ENCODE measurements around the gene NAALADL2. TPM values are rescaled to one million over a fixed set of nuclear protein-coding genes. Genes with fewer than 3 reads are reported as not detected.

The NAALADL2 gene
- polyA plus RNA-seq, 1 experiment: 6.3 TPM

DNA sequence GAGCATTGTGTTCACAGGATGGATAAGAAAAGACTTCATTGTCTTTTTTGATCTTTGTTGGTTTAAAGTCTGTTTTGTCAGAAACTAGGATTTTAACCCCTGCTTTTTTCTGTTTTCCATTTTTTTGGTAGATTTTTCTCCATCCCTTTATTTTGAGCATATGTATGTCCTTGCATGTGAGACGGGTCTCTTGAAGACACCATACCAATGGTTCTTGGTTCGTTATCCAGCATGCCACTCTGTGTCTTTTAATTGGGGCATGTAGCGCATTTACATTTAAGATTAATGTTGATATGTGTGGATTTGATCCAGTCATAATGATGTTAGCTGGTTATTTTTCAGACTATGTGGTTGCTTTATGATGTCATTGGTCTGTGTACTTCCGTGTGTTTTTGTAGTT, 687.0 kb downstream of the NAALADL2 start:
- H3K9me3 ChIP-seq (ENCODE audit: control insufficient read depth, insufficient read depth, low read length): no peaks in the 10 kb centered on the region
- DNase-seq (ENCODE audit: low read depth, low spot score): no peak
- H3K27me3 ChIP-seq (ENCODE audit: control insufficient read depth, insufficient read depth, low read length): no peaks in the 10 kb centered on the region
- H3K4me3 ChIP-seq (ENCODE audit: low read depth, low read length): no peak overlapping the region
- POLR2A ChIA-PET: no interaction called here
- CTCF ChIA-PET: no interaction called here
- no peak for TF ChIP-seq CTCF (IDR thresholded peaks at IDR 0.05; ENCODE audit: low read depth, low read length)
- H3K27ac ChIP-seq (ENCODE audit: low read depth, low read length): no peak overlapping the region

GRCh38 chr3:175552929-175553328, 693.8 kb downstream of the NAALADL2 start:
- H3K9me3 ChIP-seq (ENCODE audit: control insufficient read depth, insufficient read depth, low read length): no peaks in the 10 kb centered on the region; the same call in 1 of the 2 replicates
- no peaks in the 10 kb centered on the region for H3K27me3 ChIP-seq (ENCODE audit: control insufficient read depth, insufficient read depth, low read length)
- ChIA-PET POLR2A (no interaction called here), CTCF (no interaction called here)
- no peak for TF ChIP-seq CTCF (IDR thresholded peaks at IDR 0.05; ENCODE audit: low read depth, low read length)
- DNase-seq (ENCODE audit: low read depth, low spot score): no peak
- no peak overlapping the region for H3K27ac ChIP-seq (ENCODE audit: low read depth, low read length)
- no peak overlapping the region for H3K4me3 ChIP-seq (ENCODE audit: low read depth, low read length)

DNA sequence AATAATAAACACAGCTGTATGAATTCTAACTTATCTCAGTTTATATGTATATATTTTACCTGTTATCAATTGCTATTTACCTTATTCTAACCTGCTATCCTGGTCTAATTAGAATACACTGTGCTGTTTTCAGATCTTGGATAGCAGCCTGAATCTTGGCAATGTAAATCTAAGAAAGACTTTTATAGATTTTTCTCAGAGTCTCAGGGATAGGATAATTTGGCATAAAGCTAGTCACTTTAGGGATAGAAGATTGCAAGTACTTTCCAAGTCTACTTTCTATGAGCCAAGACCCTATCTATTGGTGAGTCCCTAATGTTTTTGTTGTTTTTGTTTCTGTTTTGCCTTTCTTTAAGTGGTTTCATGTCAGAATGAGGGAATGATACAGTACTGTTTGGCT, 695.7 kb downstream of the NAALADL2 start:
- DNase-seq (ENCODE audit: low read depth, low spot score): no peak
- Histone ChIP-seq H3K27me3 (ENCODE audit: control insufficient read depth, insufficient read depth, low read length) (no peaks in the 10 kb centered on the region), H3K4me3 (ENCODE audit: low read depth, low read length) (no peak overlapping the region), H3K27ac (ENCODE audit: low read depth, low read length) (no peak overlapping the region), H3K9me3 (ENCODE audit: control insufficient read depth, insufficient read depth, low read length) (no peaks in the 10 kb centered on the region; the same call in 1 of the 2 replicates)
- ChIA-PET CTCF (no interaction called here), POLR2A (no interaction called here)
- no peak for TF ChIP-seq CTCF (IDR thresholded peaks at IDR 0.05; ENCODE audit: low read depth, low read length)

DNA sequence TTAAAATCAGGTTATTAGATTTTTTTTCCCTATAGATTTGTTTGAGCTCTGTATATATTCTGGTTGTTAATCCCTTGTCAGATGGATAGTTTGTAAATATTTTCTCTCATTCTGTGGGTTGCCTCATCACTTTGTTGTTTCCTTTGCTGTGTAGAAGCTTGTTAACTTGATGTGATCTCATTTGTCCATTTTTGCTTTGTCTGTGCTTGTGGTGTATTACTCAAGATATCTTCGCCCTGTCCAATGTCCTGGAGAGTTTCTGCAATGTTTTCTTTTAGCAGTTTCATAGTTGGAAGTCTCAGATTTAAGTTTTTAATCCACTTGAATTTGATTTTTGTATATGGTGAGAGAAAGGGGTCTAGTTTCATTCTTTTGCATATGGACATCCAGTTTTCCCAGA, 699.1 kb downstream of the NAALADL2 start:
- no peak for DNase-seq (ENCODE audit: low read depth, low spot score)
- no peaks in the 10 kb centered on the region; the same call in 1 of the 2 replicates for H3K9me3 ChIP-seq (ENCODE audit: control insufficient read depth, insufficient read depth, low read length)
- no peak for TF ChIP-seq CTCF (IDR thresholded peaks at IDR 0.05; ENCODE audit: low read depth, low read length)
- no peak overlapping the region for H3K27ac ChIP-seq (ENCODE audit: low read depth, low read length)
- POLR2A ChIA-PET: no interaction called here
- no peaks in the 10 kb centered on the region for H3K27me3 ChIP-seq (ENCODE audit: control insufficient read depth, insufficient read depth, low read length)
- no peak overlapping the region for H3K4me3 ChIP-seq (ENCODE audit: low read depth, low read length)
- CTCF ChIA-PET: no interaction called here

DNA sequence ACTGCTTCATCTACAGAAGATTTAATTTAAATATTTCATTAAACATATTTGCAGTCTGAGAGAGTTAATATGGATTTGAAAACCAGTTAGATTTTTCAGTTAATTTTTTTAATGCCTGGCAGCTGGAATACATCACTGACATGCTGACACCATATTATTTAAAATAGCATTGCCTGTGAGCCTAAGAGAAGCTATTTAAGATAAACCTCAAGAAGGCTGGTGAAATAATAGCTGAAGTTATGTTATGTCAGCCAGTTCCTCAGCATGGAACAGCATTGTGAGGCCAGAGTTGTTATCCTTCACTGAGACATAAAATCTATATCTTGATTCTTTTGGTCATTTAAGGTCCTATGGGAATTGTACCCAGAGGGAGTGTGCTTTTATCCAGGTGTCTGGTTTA, 705.2 kb downstream of the NAALADL2 start:
- CTCF ChIA-PET: no interaction called here

More for the DNA sequence above, 705.2 kb downstream of the NAALADL2 start:
- H3K4me3 ChIP-seq (ENCODE audit: low read depth, low read length): no peak overlapping the region
- H3K27ac ChIP-seq (ENCODE audit: low read depth, low read length): no peak overlapping the region
- H3K27me3 ChIP-seq (ENCODE audit: control insufficient read depth, insufficient read depth, low read length): no peaks in the 10 kb centered on the region
- POLR2A ChIA-PET: no interaction called here
- H3K9me3 ChIP-seq (ENCODE audit: control insufficient read depth, insufficient read depth, low read length): no peaks in the 10 kb centered on the region
- DNase-seq (ENCODE audit: low read depth, low spot score): peak; percentile 1
- no peak for TF ChIP-seq CTCF (IDR thresholded peaks at IDR 0.05; ENCODE audit: low read depth, low read length)
